ENCODE data around the gene OR2F1. TPM values are rescaled to one million over a fixed set of nuclear protein-coding genes. Genes with fewer than 3 reads are reported as not detected.

OR2F1 gene
- total and polyA plus RNA-seq, 10 of the 15 experiments (the other 5 are each of a cell fraction or from before 2014, with no cell fraction given): not detected

GRCh38 chr7:143954135-143954534, 509 bp upstream of the OR2F1 start (continued):
- TF ChIP-seq BHLHE40 (IDR thresholded peaks at IDR 0.05; ENCODE audit: borderline replicate concordance in 1 of 2, low read depth in 2 of 2, low read length in 1 of 2) (no peak), JUND (IDR thresholded peaks at IDR 0.05; ENCODE audit: low read depth, low read length) (no peak), FOXM1 (IDR thresholded peaks at IDR 0.05; ENCODE audit: low read depth, low read length) (no peak), SREBF2 (IDR thresholded peaks at IDR 0.05; ENCODE audit: low read length) (no peak), MTA3 (IDR thresholded peaks at IDR 0.05; ENCODE audit: borderline replicate concordance, low read length) (no peak), WRNIP1 (IDR thresholded peaks at IDR 0.05; ENCODE audit: borderline replicate concordance, low read depth, low read length) (no peak), NR2C2 (IDR thresholded peaks at IDR 0.05; ENCODE audit: borderline replicate concordance, control insufficient read depth, insufficient read length, low read depth) (no peak), RELA (IDR thresholded peaks at IDR 0.05; ENCODE audit: borderline replicate concordance, partially characterized antibody) (no peak), USF1 (IDR thresholded peaks at IDR 0.05; ENCODE audit: borderline replicate concordance, extremely low read length, insufficient read depth, low read depth, low read length) (no peak), PAX5 (IDR thresholded peaks at IDR 0.05; ENCODE audit: borderline replicate concordance, low read depth, low read length) (no peak)

GRCh38 chr7:143958781-143959180, 4.1 kb downstream of the OR2F1 start:
- H3K4me3 ChIP-seq: no peak overlapping the region
- H4K20me1 ChIP-seq (ENCODE audit: control insufficient read depth, insufficient read depth): no peaks in the 10 kb centered on the region
- no peak overlapping the region for H3K4me2 ChIP-seq (ENCODE audit: control insufficient read depth, insufficient read depth)
- SMC1A ChIA-PET (ENCODE audit: uncharacterized antibody, unreplicated experiment): no interaction called here
- H3K9ac ChIP-seq (ENCODE audit: control insufficient read depth, insufficient read depth, low read length): no peak overlapping the region
- ATAC-seq (no peak), FAIRE-seq (no peak), DNase-seq (ENCODE audit: low read depth, low spot score) (no peak)
- in situ Hi-C loops (cut with MboI): no loop called here
- CTCF ChIA-PET: no interaction called here
- H3K4me1 ChIP-seq (ENCODE audit: control insufficient read depth, insufficient read depth, low read length): no peaks in the 10 kb centered on the region
- 23% methylated on average over 3 of the region's 3 CpGs for WGBS (ENCODE audit: insufficient coverage, insufficient replicate concordance, low lambda C conversion rate, missing lambda C conversion rate)
- no peaks in the 10 kb centered on the region for H3K36me3 ChIP-seq (ENCODE audit: control insufficient read depth in 2 of 2, insufficient read depth in 2 of 2, low read length in 1 of 2)
- RAD21 ChIA-PET (ENCODE audit: unreplicated experiment): no interaction called here
- BruUV-seq (replicated peaks): no TSS peak
- H3K27ac ChIP-seq (ENCODE audit: control insufficient read depth, insufficient read depth): no peak overlapping the region
- intact Hi-C loops (cut with micrococcal nuclease; ENCODE audit: unreplicated experiment): no loop called here
- POLR2A ChIA-PET: no interaction called here
- H3K27me3 ChIP-seq (replicated peaks in 1 of 2; ENCODE audit: control insufficient read depth in 2 of 2, insufficient read depth in 2 of 2, low read length in 1 of 2): no peaks in the 10 kb centered on the region; a peak in 1 of 4 replicates
- no peaks in the 10 kb centered on the region for H3K79me2 ChIP-seq (ENCODE audit: control insufficient read depth, insufficient read depth, low read length)
- no peaks in the 10 kb centered on the region for H3K9me3 ChIP-seq (replicated peaks; ENCODE audit: control insufficient read depth, insufficient read depth, low read length)
- H2AFZ ChIP-seq (ENCODE audit: control insufficient read depth, low read depth, low read length): no peak overlapping the region
- no peak for TF ChIP-seq BRCA1 (IDR thresholded peaks at IDR 0.05; ENCODE audit: low read depth, low read length)
- TF ChIP-seq ATF2 (IDR thresholded peaks at IDR 0.05; ENCODE audit: low read length): no peak
- TF ChIP-seq PRDM15 (CRISPR knock-in tag; IDR thresholded peaks at IDR 0.05): no peak
- no peak for TF ChIP-seq NR2C2 (IDR thresholded peaks at IDR 0.05; ENCODE audit: borderline replicate concordance, control insufficient read depth, insufficient read length, low read depth)
- no peak for TF ChIP-seq STAT1 (conservative IDR thresholded peaks at IDR 0.05)
- TF ChIP-seq SIX5 (IDR thresholded peaks at IDR 0.05; ENCODE audit: low read depth, low read length, severe bottlenecking): no peak
- no peak for TF ChIP-seq BHLHE40 (IDR thresholded peaks at IDR 0.05; ENCODE audit: borderline replicate concordance in 1 of 2, low read depth in 2 of 2, low read length in 1 of 2)
- no peak for TF ChIP-seq CHD2 (IDR thresholded peaks at IDR 0.05; ENCODE audit: borderline replicate concordance, low read depth, low read length)
- TF ChIP-seq ETV6 (conservative IDR thresholded peaks at IDR 0.05 in 1 of 2, IDR thresholded peaks at IDR 0.05 in 1 of 2; ENCODE audit: borderline replicate concordance in 1 of 2, low read depth in 1 of 2): no peak
- TF ChIP-seq SMARCA5 (IDR thresholded peaks at IDR 0.05): no peak
